SJSA1 (cell line): ENCODE data around the gene HDAC4. TPM values are rescaled to one million over a fixed set of nuclear protein-coding genes. Genes with fewer than 3 reads are reported as not detected.

Source experiments
- DNase-seq, 2 experiments: peaks; one replicate each; pipeline ENCODE4 v3.0.0-alpha.2; 2015 to 2020; ENCODE audit warnings: low spot score in 2 of 2, low read depth in 1 of 2
- H3K27ac ChIP-seq: fragments of 250-450 bp; sonication (Bioruptor Pico); 2 replicates; pipeline ENCODE4 v1.5.1; 2020; ENCODE audit warnings: mild to moderate bottlenecking, moderate library complexity
- H3K27me3 ChIP-seq: fragments of 250-450 bp; sonication (Bioruptor Pico); replicated peaks from 2 replicates; pipeline ENCODE4 v1.5.1; 2020; ENCODE audit warnings: mild to moderate bottlenecking, moderate library complexity
- H3K36me3 ChIP-seq: fragments of 250-450 bp; sonication (Bioruptor Pico); 2 replicates; pipeline ENCODE4 v1.5.1; 2020; ENCODE audit warnings: mild to moderate bottlenecking
- H3K4me1 ChIP-seq: fragments of 250-450 bp; sonication (Bioruptor Pico); replicated peaks from 2 replicates; pipeline ENCODE4 v1.6.1; 2021; ENCODE audit warnings: mild to moderate bottlenecking
- H3K4me3 ChIP-seq: fragments of 250-450 bp; sonication (Bioruptor Pico); 2 replicates; pipeline ENCODE4 v1.5.1; 2020; ENCODE audit warnings: mild to moderate bottlenecking
- H3K9me3 ChIP-seq: fragments of 250-450 bp; sonication (Bioruptor Pico); replicated peaks from 2 replicates; pipeline ENCODE4 v1.5.1; 2020; ENCODE audit warnings: mild to moderate bottlenecking
- total RNA-seq: library from RNA; depleted of rRNA; stranded (reverse); fragments of >200 nt; shearing (Covaris generic); gene quantifications from 2 replicates; pipeline ENCODE4 v1.2.3, GENCODE V29; 2014

Gene HDAC4
- total RNA-seq, 1 experiment from 2014 or later = 13.2 TPM

- no peaks in the 10 kb centered on the region for H3K9me3 ChIP-seq
- H3K4me3 ChIP-seq = no peak overlapping the region
- peaks cover 22% of the 10 kb centered on the region for H3K4me1 ChIP-seq
- no peak overlapping the region for H3K27ac ChIP-seq
- no peaks in the 10 kb centered on the region for H3K27me3 ChIP-seq
- DNase-seq = no peak
- no peaks in the 10 kb centered on the region for H3K36me3 ChIP-seq
Measured at GRCh38 chr2:239024226-239024625, 376.6 kb downstream of the HDAC4 start.

GRCh38 chr2:239022437-239023260, 378.2 kb downstream of the HDAC4 start:
- Histone ChIP-seq H3K9me3 (no peaks in the 10 kb centered on the region), H3K4me3 (no peak overlapping the region), H3K4me1 (peaks cover 22% of the 10 kb centered on the region), H3K36me3 (no peaks in the 10 kb centered on the region), H3K27ac (no peak overlapping the region), H3K27me3 (no peaks in the 10 kb centered on the region)
- DNase-seq = no peak

- no peaks in the 10 kb centered on the region for H3K27me3 ChIP-seq
- no peaks in the 10 kb centered on the region for H3K9me3 ChIP-seq
- H3K36me3 ChIP-seq = no peaks in the 10 kb centered on the region
- H3K4me3 ChIP-seq = no peak overlapping the region
- peaks cover 22% of the 10 kb centered on the region for H3K4me1 ChIP-seq
- H3K27ac ChIP-seq = no peak overlapping the region
- no peak for DNase-seq
Measured at GRCh38 chr2:239021651-239022436, 379.0 kb downstream of the HDAC4 start.

- no peak for DNase-seq
- H3K4me1 ChIP-seq = peaks cover 20% of the 10 kb centered on the region
- H3K27ac ChIP-seq = no peak overlapping the region
- no peaks in the 10 kb centered on the region for H3K9me3 ChIP-seq
- H3K4me3 ChIP-seq = no peak overlapping the region
- H3K36me3 ChIP-seq = no peaks in the 10 kb centered on the region
- no peaks in the 10 kb centered on the region for H3K27me3 ChIP-seq
Measured at GRCh38 chr2:239021224-239021623, 379.6 kb downstream of the HDAC4 start.

GRCh38 chr2:239020541-239021041, 380.2 kb downstream of the HDAC4 start:
- H3K27ac ChIP-seq = no peak overlapping the region
- H3K4me3 ChIP-seq = no peak overlapping the region
- 0 out of 2 replicates have a peak, but pooled peaks cover under 1% of the 10 kb centered on the region for H3K27me3 ChIP-seq
- H3K9me3 ChIP-seq = no peaks in the 10 kb centered on the region
- H3K4me1 ChIP-seq = peaks cover 15% of the 10 kb centered on the region
- DNase-seq = no peak
- H3K36me3 ChIP-seq = no peaks in the 10 kb centered on the region

- Histone ChIP-seq H3K27me3 (0 out of 2 replicates have a peak, but pooled peaks cover 2% of the 10 kb centered on the region), H3K4me1 (peaks cover under 1% of the 10 kb centered on the region; the same call in 1 of the 2 replicates), H3K36me3 (no peaks in the 10 kb centered on the region), H3K9me3 (no peaks in the 10 kb centered on the region), H3K4me3 (no peak overlapping the region), H3K27ac (no peak overlapping the region)
- no peak for DNase-seq
Measured at GRCh38 chr2:239019183-239019581, 381.6 kb downstream of the HDAC4 start.

GRCh38 chr2:239018271-239019182, 382.3 kb downstream of the HDAC4 start:
- no peak for DNase-seq
- Histone ChIP-seq H3K9me3 (no peaks in the 10 kb centered on the region), H3K4me3 (no peak overlapping the region), H3K27ac (no peak overlapping the region), H3K4me1 (no peaks in the 10 kb centered on the region), H3K36me3 (no peaks in the 10 kb centered on the region), H3K27me3 (0 out of 2 replicates have a peak, but pooled peaks cover 7% of the 10 kb centered on the region)

GRCh38 chr2:239017491-239018098, 383.2 kb downstream of the HDAC4 start:
- no peak overlapping the region for H3K27ac ChIP-seq
- H3K9me3 ChIP-seq = no peaks in the 10 kb centered on the region
- no peak for DNase-seq
- no peaks in the 10 kb centered on the region for H3K36me3 ChIP-seq
- 0 out of 2 replicates have a peak, but pooled peaks cover 7% of the 10 kb centered on the region for H3K27me3 ChIP-seq
- H3K4me3 ChIP-seq = no peak overlapping the region
- H3K4me1 ChIP-seq = no peaks in the 10 kb centered on the region

GRCh38 chr2:239015901-239016675, 384.7 kb downstream of the HDAC4 start:
- H3K27ac ChIP-seq = no peak overlapping the region
- no peaks in the 10 kb centered on the region for H3K4me1 ChIP-seq
- H3K36me3 ChIP-seq = no peaks in the 10 kb centered on the region
- H3K9me3 ChIP-seq = no peaks in the 10 kb centered on the region
- H3K27me3 ChIP-seq = 0 out of 2 replicates have a peak, but pooled peaks cover 7% of the 10 kb centered on the region
- no peak for DNase-seq
- H3K4me3 ChIP-seq = no peak overlapping the region

GRCh38 chr2:239015218-239015900, 385.5 kb downstream of the HDAC4 start:
- 0 out of 2 replicates have a peak, but pooled peaks cover 7% of the 10 kb centered on the region for H3K27me3 ChIP-seq
- H3K4me1 ChIP-seq = no peaks in the 10 kb centered on the region
- DNase-seq = no peak
- H3K27ac ChIP-seq = no peak overlapping the region
- no peaks in the 10 kb centered on the region for H3K9me3 ChIP-seq
- no peaks in the 10 kb centered on the region for H3K36me3 ChIP-seq
- H3K4me3 ChIP-seq = no peak overlapping the region

- H3K9me3 ChIP-seq = no peaks in the 10 kb centered on the region
- no peaks in the 10 kb centered on the region for H3K4me1 ChIP-seq
- 0 out of 2 replicates have a peak, but pooled peaks cover 7% of the 10 kb centered on the region for H3K27me3 ChIP-seq
- H3K27ac ChIP-seq = no peak overlapping the region
- no peaks in the 10 kb centered on the region for H3K36me3 ChIP-seq
- DNase-seq = no peak
- no peak overlapping the region for H3K4me3 ChIP-seq
Measured at GRCh38 chr2:239014458-239015217, 386.2 kb downstream of the HDAC4 start.
